ENCODE results near the gene ABCC1.

The ABCC1 gene

GRCh38 chr16:16030449-16030848, 81.0 kb downstream of the ABCC1 start:
- DNase-seq (ENCODE audit: low read depth), result no peak
- no peak overlapping the region for H3K4me3 ChIP-seq (ENCODE audit: control insufficient read depth, low read depth, low read length)
- TF ChIP-seq CTCF (IDR thresholded peaks at IDR 0.05; ENCODE audit: control insufficient read depth, insufficient read depth, low read depth, low read length, missing control alignments), result no peak

DNA sequence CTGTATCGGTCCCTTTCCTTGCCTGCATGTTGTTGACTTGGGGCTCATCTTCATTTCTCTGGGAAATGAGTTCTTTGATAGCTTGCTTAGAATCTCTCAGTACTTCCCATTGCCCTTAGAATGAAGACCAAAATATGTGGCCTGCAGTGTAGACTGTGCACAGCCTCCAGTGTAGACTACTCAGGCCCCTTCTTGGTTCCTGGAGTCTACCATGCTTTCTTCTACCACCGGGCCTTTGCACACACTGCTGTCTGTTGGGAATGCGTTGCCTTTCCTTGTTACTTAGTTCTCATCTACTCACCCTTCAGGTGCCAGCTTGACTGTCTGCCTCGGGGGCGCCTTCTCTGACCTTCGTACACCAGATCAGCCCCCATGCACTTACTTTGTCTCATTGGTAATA, 82.0 kb downstream of the ABCC1 start:
- TF ChIP-seq CTCF (IDR thresholded peaks at IDR 0.05; ENCODE audit: control insufficient read depth, insufficient read depth, low read depth, low read length, missing control alignments), result no peak
- no peak overlapping the region for H3K4me3 ChIP-seq (ENCODE audit: control insufficient read depth, low read depth, low read length)
- DNase-seq (ENCODE audit: low read depth), result no peak

GRCh38 chr16:16032271-16032979, 83.0 kb downstream of the ABCC1 start:
- H3K4me3 ChIP-seq (ENCODE audit: control insufficient read depth, low read depth, low read length), result no peak overlapping the region
- no peak for TF ChIP-seq CTCF (IDR thresholded peaks at IDR 0.05; ENCODE audit: control insufficient read depth, insufficient read depth, low read depth, low read length, missing control alignments)
- DNase-seq (ENCODE audit: low read depth), result no peak

DNA sequence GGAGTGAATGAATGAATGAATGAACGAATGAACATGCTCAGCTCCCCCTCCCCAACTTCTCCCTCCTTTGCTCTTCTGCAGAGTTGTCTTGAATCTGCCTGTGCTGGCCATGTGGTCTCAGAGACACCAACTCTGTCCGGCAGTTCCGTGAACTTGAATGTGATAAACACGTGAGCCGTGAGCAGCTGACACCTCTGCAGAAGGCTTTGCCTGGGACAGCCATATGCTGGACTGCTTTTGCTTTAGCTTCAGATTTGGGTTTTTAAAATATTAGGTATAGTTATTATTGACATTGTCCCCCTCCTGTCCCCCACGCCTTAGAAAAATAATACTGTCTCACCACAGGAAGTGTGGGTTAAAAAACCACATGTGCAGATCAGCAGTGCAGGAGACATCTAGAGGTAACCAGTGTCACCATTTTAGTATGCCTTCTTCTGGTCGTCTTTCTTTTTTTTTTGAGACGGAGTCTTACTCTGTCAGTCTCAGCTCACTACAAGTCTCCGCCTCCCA, 83.8 kb downstream of the ABCC1 start:
- no peak overlapping the region for H3K4me3 ChIP-seq (ENCODE audit: control insufficient read depth, low read depth, low read length)
- no peak for TF ChIP-seq CTCF (IDR thresholded peaks at IDR 0.05; ENCODE audit: control insufficient read depth, insufficient read depth, low read depth, low read length, missing control alignments)
- DNase-seq (ENCODE audit: low read depth), result no peak

DNA sequence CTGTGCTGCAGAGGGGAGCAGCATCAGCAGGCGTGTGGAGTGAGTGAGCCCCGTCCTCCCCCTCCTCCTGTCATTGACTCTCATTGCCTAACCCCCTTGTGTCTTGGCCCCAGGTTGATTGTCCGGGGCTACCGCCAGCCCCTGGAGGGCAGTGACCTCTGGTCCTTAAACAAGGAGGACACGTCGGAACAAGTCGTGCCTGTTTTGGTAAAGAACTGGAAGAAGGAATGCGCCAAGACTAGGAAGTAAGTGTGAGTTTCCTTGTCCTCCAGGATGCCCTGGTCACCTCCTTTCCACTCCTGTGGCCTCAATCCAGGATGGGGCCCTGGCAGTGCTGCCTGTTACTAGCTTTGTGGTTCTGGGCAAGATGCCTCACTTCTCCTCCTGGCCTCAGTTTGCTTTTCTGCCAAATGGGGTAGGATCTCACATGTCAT, 87.0 kb downstream of the ABCC1 start:
- no peak overlapping the region for H3K4me3 ChIP-seq (ENCODE audit: control insufficient read depth, low read depth, low read length)
- DNase-seq (ENCODE audit: low read depth), result no peak
- no peak for TF ChIP-seq CTCF (IDR thresholded peaks at IDR 0.05; ENCODE audit: control insufficient read depth, insufficient read depth, low read depth, low read length, missing control alignments)

DNA sequence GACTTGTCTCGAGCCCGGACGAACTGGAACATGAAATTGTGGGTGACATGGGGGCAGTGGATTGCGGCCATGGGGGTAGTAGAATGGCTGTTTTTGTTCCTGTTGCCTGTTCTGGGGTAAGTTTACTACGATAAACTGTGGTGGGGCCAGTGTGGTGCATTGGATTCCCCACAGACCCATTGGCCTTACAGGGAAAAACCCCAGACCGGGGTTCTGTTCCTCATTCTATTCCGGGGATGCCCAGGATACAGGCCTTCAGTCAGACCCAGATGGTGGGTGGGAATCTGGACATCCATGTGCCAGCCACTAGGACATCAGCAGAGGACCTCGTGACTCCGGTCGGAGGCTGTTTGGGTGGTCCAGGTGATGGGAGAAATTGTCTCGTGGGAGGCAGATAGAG, 88.1 kb downstream of the ABCC1 start:
- TF ChIP-seq CTCF (IDR thresholded peaks at IDR 0.05; ENCODE audit: control insufficient read depth, insufficient read depth, low read depth, low read length, missing control alignments), result no peak
- no peak for DNase-seq (ENCODE audit: low read depth)

More for the DNA sequence above, 88.1 kb downstream of the ABCC1 start:
- no peak overlapping the region for H3K4me3 ChIP-seq (ENCODE audit: control insufficient read depth, low read depth, low read length)
